Measurements from ENCODE around the gene ZNF507.

ZNF507 gene

GRCh38 chr19:32339423-32339822 lies 6.0 kb upstream of the ZNF507 start:
- no peak for DNase-seq (ENCODE audit: low read depth)
- H3K4me3 ChIP-seq (ENCODE audit: low read length), result no peak overlapping the region
- TF ChIP-seq, protein P1, sequence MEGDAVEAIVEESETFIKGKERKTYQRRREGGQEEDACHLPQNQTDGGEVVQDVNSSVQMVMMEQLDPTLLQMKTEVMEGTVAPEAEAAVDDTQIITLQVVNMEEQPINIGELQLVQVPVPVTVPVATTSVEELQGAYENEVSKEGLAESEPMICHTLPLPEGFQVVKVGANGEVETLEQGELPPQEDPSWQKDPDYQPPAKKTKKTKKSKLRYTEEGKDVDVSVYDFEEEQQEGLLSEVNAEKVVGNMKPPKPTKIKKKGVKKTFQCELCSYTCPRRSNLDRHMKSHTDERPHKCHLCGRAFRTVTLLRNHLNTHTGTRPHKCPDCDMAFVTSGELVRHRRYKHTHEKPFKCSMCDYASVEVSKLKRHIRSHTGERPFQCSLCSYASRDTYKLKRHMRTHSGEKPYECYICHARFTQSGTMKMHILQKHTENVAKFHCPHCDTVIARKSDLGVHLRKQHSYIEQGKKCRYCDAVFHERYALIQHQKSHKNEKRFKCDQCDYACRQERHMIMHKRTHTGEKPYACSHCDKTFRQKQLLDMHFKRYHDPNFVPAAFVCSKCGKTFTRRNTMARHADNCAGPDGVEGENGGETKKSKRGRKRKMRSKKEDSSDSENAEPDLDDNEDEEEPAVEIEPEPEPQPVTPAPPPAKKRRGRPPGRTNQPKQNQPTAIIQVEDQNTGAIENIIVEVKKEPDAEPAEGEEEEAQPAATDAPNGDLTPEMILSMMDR (IDR thresholded peaks at IDR 0.05; ENCODE audit: insufficient read depth, low read depth, low read length, missing control alignments), result no peak

- DNase-seq (ENCODE audit: low read depth), result peak; percentile 50
- no peak overlapping the region for H3K4me3 ChIP-seq (ENCODE audit: low read length)
- TF ChIP-seq, protein P1 (IDR thresholded peaks at IDR 0.05; ENCODE audit: insufficient read depth, low read depth, low read length, missing control alignments), result peak; percentile 71
Observed at GRCh38 chr19:32339988-32340874, 5.2 kb upstream of the ZNF507 start.

GRCh38 chr19:32342695-32343094 lies 2.7 kb upstream of the ZNF507 start:
- no peak for DNase-seq (ENCODE audit: low read depth)
- H3K4me3 ChIP-seq (ENCODE audit: low read length), result no peak overlapping the region
- TF ChIP-seq, protein P1 (IDR thresholded peaks at IDR 0.05; ENCODE audit: insufficient read depth, low read depth, low read length, missing control alignments), result no peak

DNA sequence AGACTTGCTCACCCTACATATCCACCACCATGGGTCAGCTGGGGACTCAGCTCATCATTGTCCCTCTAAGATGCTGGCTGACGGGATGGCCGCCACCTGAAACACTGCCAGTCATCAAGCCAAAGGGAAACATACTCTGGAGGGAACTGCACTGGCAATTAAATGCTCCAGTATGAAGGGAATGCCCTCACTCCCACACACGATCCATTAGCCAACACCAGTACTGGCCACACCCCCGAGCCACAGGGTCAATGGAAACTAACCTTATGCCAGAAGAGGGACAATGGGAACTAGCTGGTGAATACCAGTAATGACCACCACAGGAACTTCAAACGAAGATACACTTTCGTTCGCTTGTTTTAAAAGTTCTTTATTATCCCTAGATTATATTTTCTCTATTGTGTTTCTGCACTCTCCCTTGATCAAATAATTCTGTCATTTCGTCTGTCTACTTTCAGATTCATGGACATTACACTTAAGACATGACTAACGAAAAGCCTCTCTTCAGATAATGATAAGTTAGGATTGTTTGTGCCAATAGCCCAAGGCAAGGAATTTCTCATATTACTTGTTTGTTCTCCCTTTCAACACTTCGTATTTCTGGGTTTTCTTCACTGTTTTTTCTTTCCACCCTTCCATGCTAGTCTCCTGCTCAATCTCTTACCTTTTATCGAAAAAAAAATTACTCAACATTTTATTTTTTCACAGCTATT lies 1.7 kb upstream of the ZNF507 start:
- TF ChIP-seq, protein P1 (IDR thresholded peaks at IDR 0.05; ENCODE audit: insufficient read depth, low read depth, low read length, missing control alignments), result no peak
- H3K4me3 ChIP-seq (ENCODE audit: low read length), result no peak overlapping the region

DNA sequence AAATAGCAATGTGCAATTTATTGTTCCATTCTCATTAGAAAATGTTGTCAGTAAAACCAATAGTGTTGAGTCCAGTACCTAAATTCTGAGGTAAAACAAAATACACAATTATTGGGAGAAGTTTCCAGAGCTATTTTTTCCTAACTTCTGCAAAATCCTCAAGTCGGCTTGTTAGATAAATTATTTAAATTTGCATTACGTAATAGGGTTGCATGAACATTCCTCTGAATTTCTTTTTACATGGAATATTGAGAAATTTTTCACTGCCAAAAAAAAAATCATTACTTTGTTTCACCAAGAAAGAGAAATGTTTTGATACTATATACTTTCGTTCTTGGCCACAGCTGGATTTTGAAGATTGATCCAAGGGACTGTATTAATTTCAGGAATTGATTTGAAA lies 1.5 kb downstream of the ZNF507 start:
- TF ChIP-seq, protein P1 (IDR thresholded peaks at IDR 0.05; ENCODE audit: insufficient read depth, low read depth, low read length, missing control alignments), result no peak
- DNase-seq (ENCODE audit: low read depth), result no peak
- H3K4me3 ChIP-seq (ENCODE audit: low read length), result peak overlapping the region; percentile 85

More for the DNA sequence above, 1.7 kb upstream of the ZNF507 start:
- peak; percentile 74 for DNase-seq (ENCODE audit: low read depth)

DNA sequence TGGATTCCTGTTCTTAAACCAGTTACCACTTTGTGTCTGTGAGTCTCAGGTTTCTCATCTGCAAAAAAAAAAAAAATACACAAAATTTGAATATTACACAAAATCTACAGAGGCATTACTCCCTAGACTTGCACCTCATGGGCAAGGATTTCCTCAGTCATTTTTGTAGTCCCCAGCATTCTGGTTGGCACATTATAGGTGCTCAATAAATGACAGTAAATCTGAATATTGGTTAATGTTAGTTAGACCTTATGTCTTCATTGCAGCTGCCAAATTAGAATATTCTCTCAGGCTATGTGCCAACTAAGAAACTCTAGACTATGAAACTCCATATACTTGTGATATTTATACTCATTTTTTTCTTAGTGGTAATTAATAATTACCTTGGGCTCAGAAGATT lies 2.2 kb downstream of the ZNF507 start:
- no peak overlapping the region for H3K4me3 ChIP-seq (ENCODE audit: low read length)
- TF ChIP-seq, protein P1 (IDR thresholded peaks at IDR 0.05; ENCODE audit: insufficient read depth, low read depth, low read length, missing control alignments), result no peak
- no peak for DNase-seq (ENCODE audit: low read depth)
